GM12878 (cell line): ENCODE measurements around the gene CLDN7. TPM values are rescaled to one million over a fixed set of nuclear protein-coding genes. Genes with fewer than 3 reads are reported as not detected.
A peak's percentile ranks its signal among the peaks of the same experiment; 100 is the strongest.

Source experiments
- E2F4 ChIP-seq: IDR thresholded peaks from 2 replicates; pipeline ENCODE4 v1.6.1; 2012; ENCODE audit warnings: low read depth, low read length, improper control_type of control experiment
- E4F1 ChIP-seq: fragments of 450-650 bp; IDR thresholded peaks from 2 replicates; pipeline ENCODE4 v1.6.1; 2018; ENCODE audit warnings: borderline replicate concordance, mild to moderate bottlenecking; ENCODE audit not compliant: partially characterized antibody
- EED ChIP-seq: sonication (generic); IDR thresholded peaks from 2 replicates; pipeline ENCODE4 v1.6.1; 2016; ENCODE audit warnings: antibody characterized with exemption, low read depth
- EZH2 ChIP-seq: IDR thresholded peaks from 2 replicates; pipeline ENCODE4 v1.6.1; 2012; ENCODE audit warnings: low read depth, mild to moderate bottlenecking, control low read depth, inconsistent platforms, low read length, borderline replicate concordance; ENCODE audit not compliant: control insufficient read depth
- GABPA ChIP-seq: IDR thresholded peaks from 2 replicates; pipeline ENCODE4 v1.6.1; 2014; ENCODE audit warnings: antibody characterized with exemption, low read depth, mild to moderate bottlenecking, inconsistent platforms
- IKZF2 ChIP-seq, 2 experiments: fragments of 450-650 bp; IDR thresholded peaks; 2 replicates each; pipeline ENCODE4 v1.6.1; 2017; ENCODE audit warnings: mild to moderate bottlenecking in 2 of 2, moderate library complexity in 2 of 2
- MEF2A ChIP-seq: IDR thresholded peaks from 2 replicates; pipeline ENCODE4 v1.6.1; 2011; ENCODE audit warnings: low read depth, mild to moderate bottlenecking, low read length, moderate library complexity; ENCODE audit not compliant: insufficient read depth
- MYC ChIP-seq: IDR thresholded peaks from 2 replicates; pipeline ENCODE4 v1.6.1; 2011; ENCODE audit warnings: mild to moderate bottlenecking, low read length, moderate library complexity, inconsistent platforms; ENCODE audit not compliant: insufficient read depth, insufficient replicate concordance, insufficient read length, severe bottlenecking
- RB1 ChIP-seq: fragments of 450-650 bp; formaldehyde crosslinking; IDR thresholded peaks from 2 replicates; pipeline ENCODE4 v1.6.1; 2017; ENCODE audit warnings: mild to moderate bottlenecking, borderline replicate concordance
- SIX5 ChIP-seq: IDR thresholded peaks from 2 replicates; pipeline ENCODE4 v1.6.1; 2011; ENCODE audit warnings: mild to moderate bottlenecking, low read depth, low read length, moderate library complexity; ENCODE audit not compliant: severe bottlenecking
- ZNF622 ChIP-seq: fragments of 450-650 bp; IDR thresholded peaks from 2 replicates; pipeline ENCODE4 v1.6.1; 2017; ENCODE audit warnings: mild to moderate bottlenecking, inconsistent platforms
- polyA plus RNA-seq, 11 experiments: library from polyadenylated mRNA; depleted of rRNA in 4 of 11; unstranded in 6 of 11; stranded (reverse) in 5 of 11; fragments of >200 nt; fragmentation: Nextera tagmentation in 4 of 11; fragmentation: Illumina TruSeq in 1 of 11; extraction: Ambion mirVana in 4 of 11; extraction: Trizol in 1 of 11; gene quantifications; 1 replicate in 1 of 11; 2 replicates in 10 of 11; pipeline versions ENCODE4 v1.2.1 to v1.2.3, GENCODE V29; 2011 to 2016; ENCODE audit warnings: inconsistent platforms in 2 of 11, missing spikeins in 2 of 11, low read depth in 1 of 11
- total RNA-seq, 4 experiments: library from RNA; depleted of rRNA in 3 of 4; stranded (reverse); fragments of >200 nt in 3 of 4; fragmentation: Illumina TruSeq in 1 of 4; extraction: Trizol in 1 of 4; gene quantifications; 2 replicates each; pipeline versions ENCODE4 v1.2.1 to v1.2.3, GENCODE V29; 2013 to 2021
- TF ChIP-seq, protein P1 (sequence below): fragments of 450-650 bp; IDR thresholded peaks from 2 replicates; pipeline ENCODE4 v1.6.1; 2017; ENCODE audit warnings: mild to moderate bottlenecking, moderate library complexity
- TF ChIP-seq, protein P2 (sequence below): IDR thresholded peaks from 2 replicates; pipeline ENCODE4 v1.6.1; 2011; ENCODE audit warnings: low read depth, low read length, improper control_type of control experiment, borderline replicate concordance
- TF ChIP-seq, protein P3 (sequence below): fragments of 450-650 bp; IDR thresholded peaks from 2 replicates; pipeline ENCODE4 v1.6.1; 2016; ENCODE audit warnings: mild to moderate bottlenecking

Gene CLDN7
- total and polyA plus RNA-seq, 10 of the 15 experiments (the other 5 are each of a cell fraction or from before 2014, with no cell fraction given): 0.19 to 1.3 (median 0.36) TPM; not detected in 5

GRCh38 chr17:7234083-7234951 lies 28.0 kb downstream of the CLDN7 start, which contains the start of gene DVL2 (continued):
- TF ChIP-seq EZH2: no peak
- TF ChIP-seq, protein P1, sequence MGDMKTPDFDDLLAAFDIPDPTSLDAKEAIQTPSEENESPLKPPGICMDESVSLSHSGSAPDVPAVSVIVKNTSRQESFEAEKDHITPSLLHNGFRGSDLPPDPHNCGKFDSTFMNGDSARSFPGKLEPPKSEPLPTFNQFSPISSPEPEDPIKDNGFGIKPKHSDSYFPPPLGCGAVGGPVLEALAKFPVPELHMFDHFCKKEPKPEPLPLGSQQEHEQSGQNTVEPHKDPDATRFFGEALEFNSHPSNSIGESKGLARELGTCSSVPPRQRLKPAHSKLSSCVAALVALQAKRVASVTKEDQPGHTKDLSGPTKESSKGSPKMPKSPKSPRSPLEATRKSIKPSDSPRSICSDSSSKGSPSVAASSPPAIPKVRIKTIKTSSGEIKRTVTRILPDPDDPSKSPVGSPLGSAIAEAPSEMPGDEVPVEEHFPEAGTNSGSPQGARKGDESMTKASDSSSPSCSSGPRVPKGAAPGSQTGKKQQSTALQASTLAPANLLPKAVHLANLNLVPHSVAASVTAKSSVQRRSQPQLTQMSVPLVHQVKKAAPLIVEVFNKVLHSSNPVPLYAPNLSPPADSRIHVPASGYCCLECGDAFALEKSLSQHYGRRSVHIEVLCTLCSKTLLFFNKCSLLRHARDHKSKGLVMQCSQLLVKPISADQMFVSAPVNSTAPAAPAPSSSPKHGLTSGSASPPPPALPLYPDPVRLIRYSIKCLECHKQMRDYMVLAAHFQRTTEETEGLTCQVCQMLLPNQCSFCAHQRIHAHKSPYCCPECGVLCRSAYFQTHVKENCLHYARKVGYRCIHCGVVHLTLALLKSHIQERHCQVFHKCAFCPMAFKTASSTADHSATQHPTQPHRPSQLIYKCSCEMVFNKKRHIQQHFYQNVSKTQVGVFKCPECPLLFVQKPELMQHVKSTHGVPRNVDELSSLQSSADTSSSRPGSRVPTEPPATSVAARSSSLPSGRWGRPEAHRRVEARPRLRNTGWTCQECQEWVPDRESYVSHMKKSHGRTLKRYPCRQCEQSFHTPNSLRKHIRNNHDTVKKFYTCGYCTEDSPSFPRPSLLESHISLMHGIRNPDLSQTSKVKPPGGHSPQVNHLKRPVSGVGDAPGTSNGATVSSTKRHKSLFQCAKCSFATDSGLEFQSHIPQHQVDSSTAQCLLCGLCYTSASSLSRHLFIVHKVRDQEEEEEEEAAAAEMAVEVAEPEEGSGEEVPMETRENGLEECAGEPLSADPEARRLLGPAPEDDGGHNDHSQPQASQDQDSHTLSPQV: no peak
- no peak for TF ChIP-seq ZNF622
- TF ChIP-seq E4F1: no peak
- TF ChIP-seq MEF2A: 0 out of 2 replicates have a peak, but pooled peaks have one; percentile 61
- no peak for TF ChIP-seq GABPA
- TF ChIP-seq IKZF2 (IDR thresholded peaks at IDR 0.05): no peak
- peak; percentile 48 for TF ChIP-seq SIX5
- TF ChIP-seq E2F4: no peak
- TF ChIP-seq, protein P2, sequence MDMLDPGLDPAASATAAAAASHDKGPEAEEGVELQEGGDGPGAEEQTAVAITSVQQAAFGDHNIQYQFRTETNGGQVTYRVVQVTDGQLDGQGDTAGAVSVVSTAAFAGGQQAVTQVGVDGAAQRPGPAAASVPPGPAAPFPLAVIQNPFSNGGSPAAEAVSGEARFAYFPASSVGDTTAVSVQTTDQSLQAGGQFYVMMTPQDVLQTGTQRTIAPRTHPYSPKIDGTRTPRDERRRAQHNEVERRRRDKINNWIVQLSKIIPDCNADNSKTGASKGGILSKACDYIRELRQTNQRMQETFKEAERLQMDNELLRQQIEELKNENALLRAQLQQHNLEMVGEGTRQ: peak; percentile 100
- TF ChIP-seq, protein P3, sequence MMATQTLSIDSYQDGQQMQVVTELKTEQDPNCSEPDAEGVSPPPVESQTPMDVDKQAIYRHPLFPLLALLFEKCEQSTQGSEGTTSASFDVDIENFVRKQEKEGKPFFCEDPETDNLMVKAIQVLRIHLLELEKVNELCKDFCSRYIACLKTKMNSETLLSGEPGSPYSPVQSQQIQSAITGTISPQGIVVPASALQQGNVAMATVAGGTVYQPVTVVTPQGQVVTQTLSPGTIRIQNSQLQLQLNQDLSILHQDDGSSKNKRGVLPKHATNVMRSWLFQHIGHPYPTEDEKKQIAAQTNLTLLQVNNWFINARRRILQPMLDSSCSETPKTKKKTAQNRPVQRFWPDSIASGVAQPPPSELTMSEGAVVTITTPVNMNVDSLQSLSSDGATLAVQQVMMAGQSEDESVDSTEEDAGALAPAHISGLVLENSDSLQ: peak; percentile 50
- TF ChIP-seq EED: no peak
- peak; percentile 81; the same call in 1 of the 2 replicates for TF ChIP-seq RB1
- peak; percentile 49 for TF ChIP-seq MYC
